OCI-LY7 (cell line): ENCODE data around the gene ANO9. TPM values are rescaled to one million over a fixed set of nuclear protein-coding genes. Genes with fewer than 3 reads are reported as not detected.
A peak's percentile ranks its signal among the peaks of the same experiment; 100 is the strongest.

Source experiments
- BruUV-seq: library from RNA; stranded (reverse); fragments of 400-500 nt; replicated peaks from 2 replicates; lab custom pipeline; 2021; lab: Mats Ljungman, UMichigan
- CTCF ChIA-PET: fragments of 300-600 bp; sonication (Branson Sonifier 250); formaldehyde crosslinking; loops from one replicate; lab custom pipeline; 2022; ENCODE audit warnings: antibody characterized with exemption; ENCODE audit not compliant: unreplicated experiment; lab: Charles Lee
- POLR2A ChIA-PET: fragments of 300-600 bp; sonication (Branson Sonifier 250); formaldehyde crosslinking; loops from one replicate; lab custom pipeline; 2022; ENCODE audit warnings: antibody characterized with exemption; lab: Charles Lee
- DNase-seq: peaks from one replicate; pipeline ENCODE4 v3.0.0-alpha.2; 2015; ENCODE audit warnings: low spot score
- H2AFZ ChIP-seq: fragments of 200-600 bp; sonication (generic), shearing (Covaris generic); 2 replicates; pipeline ENCODE4 v1.6.1; 2014; ENCODE audit warnings: mild to moderate bottlenecking, antibody characterized with exemption, low read length, moderate library complexity
- H3K27ac ChIP-seq: fragments of 200-600 bp; sonication (generic); 2 replicates; pipeline ENCODE4 v1.5.1; 2014; ENCODE audit warnings: mixed run types, low read depth, mild to moderate bottlenecking, moderate library complexity, low read length, inconsistent platforms; ENCODE audit not compliant: poor library complexity, severe bottlenecking
- H3K36me3 ChIP-seq: fragments of 200-600 bp; sonication (generic); 2 replicates; pipeline ENCODE4 v1.6.1; 2014; ENCODE audit warnings: mild to moderate bottlenecking, antibody characterized with exemption, low read length, moderate library complexity, mixed read lengths; ENCODE audit not compliant: insufficient read depth
- H3K4me1 ChIP-seq: fragments of 200-600 bp; sonication (generic); 2 replicates; pipeline ENCODE4 v1.5.1; 2014; ENCODE audit warnings: mild to moderate bottlenecking, low read length; ENCODE audit not compliant: insufficient read depth, poor library complexity, severe bottlenecking
- H3K4me2 ChIP-seq: fragments of 200-600 bp; sonication (generic); 2 replicates; pipeline ENCODE4 v1.6.1; 2014; ENCODE audit warnings: mild to moderate bottlenecking, low read length
- H3K4me3 ChIP-seq: fragments of 200-600 bp; sonication (generic); 2 replicates; pipeline ENCODE4 v1.5.1; 2014; ENCODE audit warnings: mild to moderate bottlenecking, low read depth, low read length; ENCODE audit not compliant: poor library complexity, severe bottlenecking
- H3K79me2 ChIP-seq: fragments of 200-600 bp; sonication (generic); 2 replicates; pipeline ENCODE4 v1.6.1; 2016; ENCODE audit warnings: low read depth, mild to moderate bottlenecking, low read length, moderate library complexity, mixed read lengths; ENCODE audit not compliant: insufficient read depth
- H3K9me2 ChIP-seq: fragments of 200-600 bp; sonication (generic); 2 replicates; pipeline ENCODE4 v1.6.1; 2016; ENCODE audit warnings: mild to moderate bottlenecking, low read length, mixed read lengths; ENCODE audit not compliant: insufficient read depth
- H3K9me3 ChIP-seq: fragments of 200-600 bp; sonication (generic); 2 replicates; pipeline ENCODE4 v1.6.1; 2014; ENCODE audit warnings: mild to moderate bottlenecking, mixed run types, low read length, mixed read lengths
- H4K20me1 ChIP-seq: fragments of 200-600 bp; sonication (generic); 2 replicates; pipeline ENCODE4 v1.6.1; 2014; ENCODE audit warnings: mild to moderate bottlenecking, antibody characterized with exemption, low read length, moderate library complexity, mixed read lengths; ENCODE audit not compliant: insufficient read depth
- EZH2phosphoT487 ChIP-seq: fragments of 200-600 bp; sonication (generic); IDR thresholded peaks from 2 replicates; pipeline ENCODE4 v1.6.1; 2018; ENCODE audit warnings: low read depth, borderline replicate concordance, mild to moderate bottlenecking, mixed run types, antibody characterized with exemption, low read length, moderate library complexity, mixed read lengths
- intact Hi-C: fragments of 100-400 bp; cut with micrococcal nuclease; formaldehyde crosslinking; loops from one replicate; pipeline ENCODE4 v1.10.0; 2022; ENCODE audit not compliant: unreplicated experiment
- total RNA-seq, 2 experiments: library from RNA; depleted of rRNA in 1 of 2; stranded (reverse); fragments of >200 nt in 1 of 2; shearing (Covaris generic) in 1 of 2; gene quantifications; 2 replicates each; pipeline ENCODE4 v1.2.3, GENCODE V29; 2014 to 2022
- TF ChIP-seq, protein P1 (sequence below): fragments of 200-600 bp; sonication (generic); conservative IDR thresholded peaks from 2 replicates; pipeline ENCODE4 v1.5.1; 2014; ENCODE audit warnings: mild to moderate bottlenecking, antibody characterized with exemption, low read length, moderate library complexity, mixed read lengths

Gene ANO9
- total RNA-seq, 2 experiments from 2014 or later: 25.7 to 27.6 TPM

DNA sequence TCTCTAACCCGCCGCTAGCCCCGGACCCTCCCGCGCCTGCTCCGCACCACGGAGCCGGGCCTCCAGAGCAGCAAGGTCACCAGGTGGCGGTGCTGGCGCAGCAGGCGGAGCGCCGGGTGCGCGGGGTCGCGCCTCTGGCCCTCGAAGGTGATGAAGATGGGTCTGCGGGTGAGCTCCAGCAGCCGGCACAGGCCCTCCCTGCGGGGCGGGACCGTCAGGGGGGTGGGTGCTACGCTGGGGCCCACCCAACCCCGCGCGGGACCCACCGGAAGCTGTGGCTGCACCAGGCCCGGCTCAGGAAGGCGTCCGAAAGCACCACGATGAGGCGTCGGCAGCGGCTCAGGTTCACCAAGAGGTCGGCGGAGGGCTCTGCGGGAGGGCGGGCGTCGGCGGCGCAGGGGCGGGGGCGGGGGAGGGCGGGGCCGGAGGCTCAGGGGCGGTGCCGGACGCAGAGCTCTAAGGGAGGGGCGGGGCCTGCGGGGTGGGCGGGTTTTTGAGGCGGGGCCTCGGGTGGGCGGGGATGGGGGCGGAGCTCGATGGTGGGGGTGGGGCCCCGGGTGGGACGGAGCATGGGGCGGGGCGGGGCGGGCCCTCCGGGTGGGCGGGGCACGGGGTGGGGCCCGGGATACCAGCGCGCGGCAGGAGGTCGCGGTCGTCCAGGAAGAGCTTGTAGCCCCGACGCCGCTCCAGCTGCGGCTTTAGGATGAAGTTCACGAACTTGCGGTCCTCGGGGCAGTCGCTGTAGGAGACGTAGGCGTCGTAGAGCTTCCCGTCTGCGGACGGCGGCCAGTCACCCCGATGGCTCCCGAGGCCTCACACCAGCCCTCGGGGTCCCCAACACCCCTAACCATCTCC lies 34.8 kb downstream of the ANO9 start:
- Histone ChIP-seq H3K4me1 (peaks cover 11% of the 10 kb centered on the region), H3K36me3 (no peaks in the 10 kb centered on the region), H3K4me3 (peak overlapping the region; percentile 73), H3K27ac (peak overlapping the region; percentile 74), H3K4me2 (peak overlapping the region; percentile 95), H4K20me1 (no peaks in the 10 kb centered on the region), H3K9me2 (no peaks in the 10 kb centered on the region), H3K9me3 (no peaks in the 10 kb centered on the region), H2AFZ (peak overlapping the region; percentile 81; the same call in 1 of the 2 replicates), H3K79me2 (no peaks in the 10 kb centered on the region)
- ChIA-PET CTCF (interaction anchor here (0.6 to 2.0 kb wide), 5 partner anchors 24 to 138 kb away, joined by 3 to 14 read pairs (median 5); partner anchors contain the start of gene PTDSS2), POLR2A (interaction anchor here (0.5 to 1.3 kb wide), 10 partner anchors 19 to 200 kb away, joined by 3 to 10 read pairs (median 3); partner anchors contain the start of genes BET1L, PTDSS2 and RIC8A)
- TF ChIP-seq, protein P1, sequence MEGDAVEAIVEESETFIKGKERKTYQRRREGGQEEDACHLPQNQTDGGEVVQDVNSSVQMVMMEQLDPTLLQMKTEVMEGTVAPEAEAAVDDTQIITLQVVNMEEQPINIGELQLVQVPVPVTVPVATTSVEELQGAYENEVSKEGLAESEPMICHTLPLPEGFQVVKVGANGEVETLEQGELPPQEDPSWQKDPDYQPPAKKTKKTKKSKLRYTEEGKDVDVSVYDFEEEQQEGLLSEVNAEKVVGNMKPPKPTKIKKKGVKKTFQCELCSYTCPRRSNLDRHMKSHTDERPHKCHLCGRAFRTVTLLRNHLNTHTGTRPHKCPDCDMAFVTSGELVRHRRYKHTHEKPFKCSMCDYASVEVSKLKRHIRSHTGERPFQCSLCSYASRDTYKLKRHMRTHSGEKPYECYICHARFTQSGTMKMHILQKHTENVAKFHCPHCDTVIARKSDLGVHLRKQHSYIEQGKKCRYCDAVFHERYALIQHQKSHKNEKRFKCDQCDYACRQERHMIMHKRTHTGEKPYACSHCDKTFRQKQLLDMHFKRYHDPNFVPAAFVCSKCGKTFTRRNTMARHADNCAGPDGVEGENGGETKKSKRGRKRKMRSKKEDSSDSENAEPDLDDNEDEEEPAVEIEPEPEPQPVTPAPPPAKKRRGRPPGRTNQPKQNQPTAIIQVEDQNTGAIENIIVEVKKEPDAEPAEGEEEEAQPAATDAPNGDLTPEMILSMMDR: peak; percentile 62
- TF ChIP-seq EZH2phosphoT487: no peak
- peak; percentile 94 for DNase-seq
- no TSS peak for BruUV-seq
- intact Hi-C loops: loop anchor here (1.0 to 5.0 kb wide), 2 partner anchors 41 to 100 kb away; partner anchors contain the start of gene RNH1

DNA sequence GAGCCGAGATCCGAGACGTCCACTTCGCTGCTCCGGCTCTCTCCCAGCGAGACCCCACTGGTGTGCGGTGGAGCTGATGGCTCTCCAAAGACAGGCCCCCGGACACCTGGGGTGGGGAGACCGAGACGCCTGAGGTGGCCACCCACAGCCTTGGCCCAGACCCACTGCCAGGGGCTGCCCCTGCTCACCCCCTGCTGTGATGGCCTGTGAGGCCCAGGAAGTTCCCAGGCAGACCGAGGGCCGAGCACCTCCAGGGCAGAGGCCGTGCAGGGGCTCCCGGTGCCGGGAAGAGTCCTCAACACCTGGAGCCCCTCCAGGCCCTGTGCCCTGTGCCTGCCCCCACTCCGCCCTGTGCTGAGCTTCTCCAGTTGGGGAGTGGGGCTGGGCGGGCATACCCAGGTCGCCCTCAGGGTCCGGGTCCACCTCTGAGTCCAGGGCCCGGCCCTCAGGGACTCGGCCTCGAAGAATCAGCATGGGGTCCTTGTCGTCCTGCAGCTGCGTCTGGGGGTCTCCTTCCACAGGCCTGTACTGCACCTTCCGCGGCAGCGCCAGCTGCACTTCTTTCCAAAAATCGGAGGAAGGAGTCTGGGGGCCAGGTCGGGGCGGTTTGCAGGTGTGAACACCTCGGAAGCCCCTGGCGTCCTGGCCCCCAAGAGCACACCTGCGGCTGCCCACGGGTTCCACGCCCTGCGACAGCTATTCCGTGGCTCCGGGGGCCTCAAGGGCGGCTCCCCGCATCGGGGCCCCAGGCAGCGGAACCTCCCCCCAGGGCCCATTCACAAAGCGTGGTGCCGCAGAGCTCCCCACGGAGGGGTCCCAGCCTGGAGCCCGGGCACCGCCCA lies 35.6 kb downstream of the ANO9 start:
- BruUV-seq: no TSS peak
- Histone ChIP-seq H3K4me2 (peak overlapping the region; percentile 95), H3K79me2 (no peaks in the 10 kb centered on the region), H2AFZ (peak overlapping the region; percentile 81; the same call in 1 of the 2 replicates), H3K36me3 (no peaks in the 10 kb centered on the region), H3K27ac (peak overlapping the region; percentile 74), H3K4me3 (peak overlapping the region; percentile 73), H3K4me1 (peaks cover 11% of the 10 kb centered on the region), H4K20me1 (no peaks in the 10 kb centered on the region), H3K9me2 (no peaks in the 10 kb centered on the region), H3K9me3 (no peaks in the 10 kb centered on the region)
- TF ChIP-seq EZH2phosphoT487: no peak
- TF ChIP-seq, protein P1: no peak
- no peak for DNase-seq
- ChIA-PET POLR2A (interaction anchor here (0.6 to 1.3 kb wide), 5 partner anchors 14 to 146 kb away, joined by 3 to 4 read pairs (median 3); partner anchors contain the start of gene PTDSS2), CTCF (interaction anchor here (2.0 kb wide), 1 partner anchor 43 kb away, joined by 13 read pairs; the partner anchor contains the start of gene PTDSS2)
- intact Hi-C loops: loop anchor here (5.0 kb wide), 1 partner anchor 101 kb away; the partner anchor contains the start of gene RNH1
